Measurements from ENCODE around the gene EYA2.

EYA2 gene

GRCh38 chr20:47227119-47227518 lies 332.5 kb downstream of the EYA2 start:
- no peak for DNase-seq (ENCODE audit: low read depth in 2 of 2)

- DNase-seq (ENCODE audit: low read depth in 2 of 2) = no peak
These were observed 332.9 kb downstream of the EYA2 start for GRCh38 chr20:47227576-47227975.

GRCh38 chr20:47228654-47229053 lies 334.0 kb downstream of the EYA2 start:
- no peak for DNase-seq (ENCODE audit: low read depth in 2 of 2)

GRCh38 chr20:47230811-47231256 lies 336.2 kb downstream of the EYA2 start:
- no peak for DNase-seq (ENCODE audit: low read depth in 2 of 2)

- no peak for DNase-seq (ENCODE audit: low read depth in 2 of 2)
These were observed 336.9 kb downstream of the EYA2 start for GRCh38 chr20:47231382-47232039.

- no peak for DNase-seq (ENCODE audit: low read depth in 2 of 2)
These were observed 337.9 kb downstream of the EYA2 start for GRCh38 chr20:47232518-47232917.

GRCh38 chr20:47233333-47234188 lies 338.9 kb downstream of the EYA2 start:
- no peak for DNase-seq (ENCODE audit: low read depth in 2 of 2)

- DNase-seq (ENCODE audit: low read depth in 2 of 2) = no peak
These were observed 340.5 kb downstream of the EYA2 start for GRCh38 chr20:47235111-47235510.

GRCh38 chr20:47235853-47236638 lies 341.4 kb downstream of the EYA2 start:
- no peak for DNase-seq (ENCODE audit: low read depth in 2 of 2)

GRCh38 chr20:47236639-47236900 lies 341.9 kb downstream of the EYA2 start:
- DNase-seq (ENCODE audit: low read depth in 2 of 2) = no peak

GRCh38 chr20:47237715-47238114 lies 343.1 kb downstream of the EYA2 start:
- DNase-seq (ENCODE audit: low read depth in 2 of 2) = no peak
